Stimulated activated CD4-positive, alpha-beta T cell treated with anti-CD3 and anti-CD28 coated beads, Interleukin-15, amount 100 ng/mL, for 24 hours (primary cell): ENCODE data around the gene IGSF9.

Experiments used
- DNase-seq: peaks from one replicate; pipeline ENCODE4 v3.0.0-alpha.2; 2020

The IGSF9 gene

DNA sequence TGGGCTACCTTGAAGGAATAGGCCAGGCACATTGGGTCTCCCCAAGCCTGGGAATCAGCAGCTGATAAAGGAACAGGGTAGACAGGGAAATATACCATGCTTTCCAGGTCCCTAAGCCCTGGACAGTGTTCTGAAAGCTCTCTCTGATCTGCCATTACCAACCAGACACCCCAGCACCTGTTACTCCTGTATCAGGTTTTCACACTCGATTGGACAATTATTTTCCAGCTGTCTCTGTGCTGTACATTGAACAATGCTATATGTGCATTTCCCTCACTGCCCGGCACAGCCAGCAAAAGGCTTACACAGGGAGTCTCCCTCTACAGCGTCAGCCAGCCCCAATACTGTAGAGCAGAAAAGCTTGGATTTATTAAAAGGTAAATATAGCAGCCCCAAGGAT is 50.1 kb downstream of the IGSF9 start:
- no peak for DNase-seq

GRCh38 chr1:159892944-159893343 is 52.5 kb downstream of the IGSF9 start:
- no peak for DNase-seq

DNA sequence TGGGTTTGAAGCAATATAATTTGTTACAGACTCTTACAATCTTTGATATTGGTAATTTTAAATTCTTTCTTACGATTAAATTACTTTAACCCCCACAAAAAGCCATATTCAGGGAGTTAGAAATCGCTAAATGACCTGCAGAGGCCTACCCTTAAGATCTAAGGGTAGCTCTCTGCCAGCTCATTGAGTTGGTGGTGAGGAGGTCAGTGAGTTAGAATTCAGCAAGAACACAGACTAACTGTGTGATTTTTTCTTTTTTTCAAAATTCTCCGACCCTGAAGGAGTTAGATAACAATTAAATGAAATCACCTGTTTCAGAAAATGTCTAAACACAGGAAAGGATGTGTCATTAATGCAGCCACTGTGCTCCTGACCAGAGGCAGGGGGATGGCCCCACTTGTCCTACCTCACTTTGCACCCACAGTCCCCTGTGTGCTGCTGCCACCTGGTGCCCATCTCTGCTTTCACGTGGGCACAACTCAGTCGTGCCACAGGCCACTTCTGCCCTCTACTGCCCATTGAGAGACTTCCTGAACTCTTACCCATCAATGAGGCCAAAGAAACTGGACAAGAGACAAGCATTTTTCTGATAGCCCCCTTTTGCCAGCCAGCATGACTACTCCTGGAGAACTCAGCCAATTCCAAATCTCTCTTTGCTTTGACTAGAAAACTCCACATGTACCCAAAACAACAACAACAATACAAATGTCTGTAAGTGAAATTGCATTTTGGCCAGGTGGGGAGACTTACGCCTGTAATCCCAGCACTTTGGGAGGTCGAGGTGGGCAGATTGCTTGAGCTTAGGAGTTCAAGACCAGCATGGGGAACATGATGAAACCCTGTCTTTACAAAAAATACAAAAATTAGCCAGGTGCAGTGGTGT is 53.9 kb downstream of the IGSF9 start:
- DNase-seq, result peak; percentile 80

GRCh38 chr1:159890390-159890789 is 55.0 kb downstream of the IGSF9 start:
- no peak for DNase-seq

GRCh38 chr1:159889821-159890252 is 55.6 kb downstream of the IGSF9 start:
- no peak for DNase-seq

DNA sequence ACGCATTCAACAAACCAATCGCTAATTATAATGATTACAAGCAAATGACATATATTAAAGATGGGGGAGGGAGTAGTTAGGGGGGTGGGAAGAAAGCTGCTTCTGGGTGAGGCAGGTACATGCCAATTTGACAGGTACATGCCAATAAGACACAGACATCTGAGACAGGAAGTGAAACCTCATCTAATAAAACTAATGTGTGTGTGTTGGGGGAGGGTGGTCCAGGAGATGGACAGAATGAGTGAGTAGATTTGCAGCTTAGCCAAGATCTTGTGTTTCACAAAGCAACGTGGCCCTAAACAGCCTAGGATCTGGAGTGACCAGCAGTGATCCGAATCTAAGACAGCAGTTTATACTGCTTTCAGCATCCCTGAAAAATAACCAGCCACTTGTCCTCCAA is 56.2 kb downstream of the IGSF9 start:
- DNase-seq, result no peak

GRCh38 chr1:159884296-159884695 is 61.1 kb downstream of the IGSF9 start:
- DNase-seq, result no peak

DNA sequence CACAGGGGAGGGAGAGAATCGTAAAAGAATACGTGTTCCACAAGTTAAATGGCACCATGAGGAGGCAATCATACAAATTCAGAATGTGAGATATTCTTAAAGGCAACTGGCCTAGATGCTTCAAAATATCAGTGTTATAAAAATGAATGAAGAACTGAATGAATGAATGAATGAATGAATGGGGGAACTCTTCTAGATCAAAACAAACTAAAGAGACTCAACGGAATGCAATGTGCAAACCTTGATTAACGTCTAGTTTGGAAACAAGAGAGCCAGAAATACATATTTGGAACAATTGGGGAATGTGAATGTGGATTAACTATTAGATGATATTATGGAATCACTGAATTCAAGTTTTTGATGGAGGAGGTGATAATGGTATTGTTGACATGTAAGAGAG is 62.3 kb downstream of the IGSF9 start:
- DNase-seq, result no peak

DNA sequence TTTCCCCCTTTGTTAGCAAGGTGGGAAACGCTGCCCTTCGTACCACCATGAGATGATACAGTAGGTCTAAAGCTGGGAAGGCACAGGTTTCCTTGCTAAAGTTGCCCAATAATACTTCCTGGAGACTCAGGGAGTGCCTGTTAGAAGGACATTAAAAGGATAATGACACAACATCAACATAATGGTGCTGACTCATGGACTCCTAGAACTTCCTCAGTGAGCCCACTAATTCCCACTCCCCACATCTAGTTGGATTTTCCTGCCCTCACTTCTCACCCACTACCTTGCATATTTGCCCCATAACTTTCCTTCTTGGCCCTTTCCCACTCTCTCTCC is 62.9 kb downstream of the IGSF9 start:
- DNase-seq, result no peak

DNA sequence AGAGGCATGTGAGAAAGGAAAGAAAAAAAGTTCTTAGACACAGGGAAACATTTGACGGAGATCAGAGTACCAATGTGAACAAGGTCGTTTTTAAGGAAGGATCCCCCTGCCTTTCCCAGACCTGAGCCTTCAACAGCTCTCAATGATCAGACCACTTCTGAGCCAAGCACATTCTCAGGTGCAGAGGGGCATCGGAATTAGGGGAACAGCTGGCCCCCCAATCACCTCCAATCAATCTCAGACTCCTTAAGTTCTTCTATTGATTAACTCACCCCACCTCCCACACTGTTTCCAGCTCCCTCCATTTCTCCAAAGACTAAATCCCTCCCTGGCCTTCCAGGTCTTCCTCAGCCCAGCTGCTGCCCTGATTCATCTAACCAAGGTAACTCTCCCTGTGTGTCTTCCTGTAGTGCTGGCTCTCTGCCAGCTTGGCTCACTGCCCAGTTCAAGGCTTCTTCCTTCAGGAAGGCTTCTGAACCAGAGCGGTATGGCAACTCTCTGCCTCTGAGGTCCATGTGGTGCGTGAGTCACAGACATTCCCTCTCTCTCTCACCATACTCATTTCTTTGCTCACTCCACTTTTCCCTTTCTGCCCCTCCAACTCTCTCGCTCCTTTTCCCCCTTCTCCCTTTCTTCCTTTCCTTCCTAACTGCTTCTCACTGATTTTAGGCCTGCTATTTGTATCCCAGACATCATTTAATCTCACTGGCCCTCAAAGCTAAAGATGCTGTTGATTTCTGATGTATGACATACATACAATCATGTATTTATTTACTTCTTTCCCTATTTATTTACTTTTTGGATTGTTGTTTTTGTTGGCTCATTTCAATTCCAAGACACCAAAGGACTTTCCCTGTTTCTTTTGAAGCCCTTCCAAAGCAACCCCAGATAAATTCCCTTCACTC is 63.5 kb downstream of the IGSF9 start:
- peak; percentile 44 for DNase-seq

GRCh38 chr1:159880430-159880829 is 65.0 kb downstream of the IGSF9 start:
- DNase-seq, result no peak

DNA sequence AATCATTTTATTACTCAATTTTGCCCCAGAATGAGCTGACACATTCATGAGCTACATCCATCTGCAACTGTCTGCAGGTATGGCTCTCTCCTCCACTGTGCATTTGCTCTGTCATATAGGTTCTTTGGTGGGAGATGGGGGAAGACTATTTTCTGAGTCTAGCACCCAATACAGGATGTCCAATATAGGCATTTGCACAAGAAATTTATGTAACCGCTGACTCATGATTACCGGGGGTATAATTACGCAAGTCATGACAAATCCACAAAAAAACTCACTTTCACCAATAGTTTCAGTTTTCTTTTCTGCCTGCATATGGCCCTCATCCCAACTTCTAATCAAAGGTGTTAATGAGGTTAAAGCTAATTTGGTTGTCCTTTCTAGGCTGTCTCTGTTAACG is 65.4 kb downstream of the IGSF9 start:
- no peak for DNase-seq

DNA sequence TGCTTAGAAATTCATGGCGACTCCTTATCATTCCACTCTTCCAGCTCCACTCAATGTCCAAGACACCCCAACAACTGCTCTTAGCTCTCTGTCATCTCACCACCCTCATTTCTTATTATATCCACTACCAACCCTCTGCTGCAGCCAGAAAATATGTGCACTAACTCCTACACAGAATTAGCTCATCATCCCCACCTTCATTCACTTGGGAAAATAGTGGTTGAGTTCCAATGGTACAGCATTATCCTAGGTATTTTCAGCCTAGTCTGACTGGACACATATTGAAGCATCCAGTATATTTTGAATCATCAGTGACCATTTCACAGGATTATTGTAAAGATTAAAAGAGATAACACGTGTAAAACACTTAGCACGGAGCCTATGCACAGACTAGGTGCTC is 66.3 kb downstream of the IGSF9 start:
- no peak for DNase-seq

DNA sequence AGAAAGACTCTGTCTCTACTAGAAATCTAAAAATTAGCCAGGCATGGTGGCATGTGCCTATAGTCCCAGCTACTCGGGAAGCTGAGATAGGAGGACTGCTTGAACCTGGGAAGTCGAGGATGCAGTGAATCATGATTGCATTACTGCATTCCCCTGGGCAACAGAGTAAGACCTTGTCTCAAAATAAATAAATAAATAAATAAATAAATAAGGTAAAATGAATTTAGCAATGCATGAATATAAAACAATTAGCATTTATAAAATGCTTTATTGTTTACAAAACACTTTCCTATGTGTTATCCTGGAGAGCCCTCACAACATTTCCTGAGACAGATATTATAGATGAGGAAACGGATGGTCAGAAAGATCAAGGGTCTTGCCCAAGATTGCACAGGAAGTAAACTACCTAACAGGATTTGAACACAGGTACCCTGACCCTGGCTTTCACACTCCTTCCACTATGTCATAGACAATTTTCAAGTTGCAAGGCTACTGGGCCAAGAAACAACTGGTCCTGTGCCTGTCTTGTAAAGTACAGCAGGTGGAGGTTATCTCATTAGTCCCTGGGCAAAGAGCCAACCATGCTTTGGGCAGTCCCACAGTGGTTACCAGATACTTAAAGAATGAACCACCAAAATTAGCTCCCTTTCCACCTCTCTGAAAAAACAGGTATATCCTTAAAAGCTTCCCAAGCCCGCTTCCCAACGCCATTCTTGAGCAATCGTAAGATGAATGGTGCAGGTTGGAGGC is 67.5 kb downstream of the IGSF9 start:
- no peak for DNase-seq
